K562 (cell line): ENCODE measurements around the gene RCE1. TPM values are rescaled to one million over a fixed set of nuclear protein-coding genes. Genes with fewer than 3 reads are reported as not detected.
A peak's percentile ranks its signal among the peaks of the same experiment; 100 is the strongest.

Experiments
- ATAC-seq: fragments of 200-7000 bp; cut with Tn5 transposase; 3 replicates; pipeline ENCODE4 v1.9.1; 2020; ENCODE audit warnings: moderate library complexity
- BruUV-seq: library from RNA; stranded (reverse); fragments of 400-500 nt; replicated peaks from 2 replicates; lab custom pipeline; 2021; lab: Mats Ljungman, UMichigan
- CTCF ChIA-PET: fragments of 300-600 bp; formaldehyde crosslinking; extraction: SDS; loops from one replicate; lab custom pipeline; 2021; ENCODE audit warnings: low intra/inter-chr PET ratio; lab: Yijun Ruan, JAX
- POLR2A ChIA-PET: fragments of 300-600, 350-650 bp; sonication (Branson Sonifier 250); formaldehyde crosslinking; extraction: SDS; loops from one replicate; lab custom pipeline; 2021; ENCODE audit warnings: antibody characterized with exemption, inconsistent platforms; lab: Yijun Ruan, JAX
- DNase-seq, 4 experiments: peaks; one replicate each; pipeline versions ENCODE4 v3.0.0 to v3.0.0-alpha.2; 2011 to 2018; ENCODE audit warnings: low spot score in 3 of 4, mixed read lengths in 3 of 4; ENCODE audit errors: extremely low read depth in 1 of 4
- FAIRE-seq: peaks from 2 replicates; lab custom pipeline; 2011; peaks lifted over from hg19 to GRCh38; lab: Jason Lieb, UNC
- H2AFZ ChIP-seq: 2 replicates; pipeline ENCODE4 v1.6.0; 2011; ENCODE audit warnings: low read depth, low read length, control low read depth, inconsistent platforms
- H3K27ac ChIP-seq: fragments of 200-600 bp; 3 replicates; pipeline ENCODE4 v1.8.0; 2011; ENCODE audit warnings: low read depth, mild to moderate bottlenecking, control low read depth, inconsistent platforms, low read length, moderate library complexity, mixed read lengths; ENCODE audit errors: extremely low read depth
- H3K27me3 ChIP-seq, 2 experiments: fragments of 300-600 bp in 1 of 2; 2 replicates in 1 of 2; 3 replicates in 1 of 2; pipeline versions ENCODE4 v1.6.0 to v1.8.0; 2011; ENCODE audit warnings: inconsistent platforms in 2 of 2, low read length in 2 of 2, mild to moderate bottlenecking in 1 of 2, mixed read lengths in 1 of 2, moderate library complexity in 1 of 2; ENCODE audit not compliant: control insufficient read depth in 2 of 2, insufficient read depth in 2 of 2
- H3K36me3 ChIP-seq: fragments of 300-600 bp; 3 replicates; pipeline ENCODE4 v1.8.0; 2011; ENCODE audit warnings: mild to moderate bottlenecking, low read length, inconsistent platforms; ENCODE audit not compliant: control insufficient read depth, insufficient read depth
- H3K4me1 ChIP-seq, 2 experiments: fragments of 200-600 bp in 1 of 2; replicated peaks in 1 of 2; 2 replicates in 1 of 2; 3 replicates in 1 of 2; pipeline versions ENCODE4 v1.5.1 to v1.8.0; 2011; ENCODE audit warnings: inconsistent platforms in 2 of 2, low read length in 2 of 2, mild to moderate bottlenecking in 1 of 2, mixed read lengths in 1 of 2, moderate library complexity in 1 of 2; ENCODE audit not compliant: control insufficient read depth in 2 of 2, insufficient read depth in 2 of 2
- H3K4me2 ChIP-seq: 2 replicates; pipeline ENCODE4 v1.6.1; 2011; ENCODE audit warnings: low read length, control low read depth, inconsistent platforms, mixed read lengths; ENCODE audit not compliant: insufficient read depth
- H3K4me3 ChIP-seq: fragments of 200-600 bp; sonication (generic), shearing (Covaris generic); 2 replicates; pipeline ENCODE4 v1.5.1; 2016; ENCODE audit warnings: control low read depth, inconsistent platforms
- H3K79me2 ChIP-seq: fragments of 200-600 bp; 3 replicates; pipeline ENCODE4 v1.8.0; 2011; ENCODE audit warnings: low read length, inconsistent platforms; ENCODE audit not compliant: control insufficient read depth, insufficient read depth
- H3K9ac ChIP-seq, 2 experiments: 2 replicates each; pipeline versions ENCODE4 v1.6.0 to v1.6.1; 2011; ENCODE audit warnings: low read depth in 2 of 2, low read length in 2 of 2, control low read depth in 1 of 2, inconsistent platforms in 1 of 2, mild to moderate bottlenecking in 1 of 2, mixed read lengths in 1 of 2; ENCODE audit not compliant: insufficient read depth in 1 of 2
- H3K9me1 ChIP-seq: one replicate; pipeline ENCODE4 v1.6.0; 2011; ENCODE audit warnings: inconsistent platforms, mild to moderate bottlenecking, low read length, moderate library complexity; ENCODE audit not compliant: control insufficient read depth, insufficient read depth
- H3K9me3 ChIP-seq: replicated peaks from 2 replicates; pipeline ENCODE4 v1.5.1; 2011; ENCODE audit warnings: low read depth, low read length, inconsistent platforms; ENCODE audit not compliant: control insufficient read depth, insufficient read depth
- H4K20me1 ChIP-seq: replicated peaks from 2 replicates; pipeline ENCODE4 v1.6.1; 2011; ENCODE audit warnings: low read length, inconsistent platforms, mixed read lengths; ENCODE audit not compliant: control insufficient read depth, insufficient read depth
- CBX2 ChIP-seq: fragments of 200-600 bp; sonication (generic); IDR thresholded peaks from one replicate; pipeline ENCODE4 v1.6.1; 2012; ENCODE audit warnings: mild to moderate bottlenecking, low read length, inconsistent platforms; ENCODE audit not compliant: insufficient read depth, poor library complexity, severe bottlenecking
- NFE2 ChIP-seq: IDR thresholded peaks from 2 replicates; pipeline ENCODE4 v1.6.1; 2014; ENCODE audit warnings: antibody characterized with exemption, low read depth
- NFRKB ChIP-seq: fragments of 450-650 bp; IDR thresholded peaks from 2 replicates; pipeline ENCODE4 v1.6.1; 2016; ENCODE audit warnings: low read depth
- PHB2 ChIP-seq: fragments of 450-650 bp; IDR thresholded peaks from 2 replicates; pipeline ENCODE4 v1.6.1; 2017; ENCODE audit warnings: low read depth
- U2AF2 ChIP-seq: fragments of 200-400 bp; formaldehyde crosslinking; optimal IDR thresholded peaks from 2 replicates; pipeline ENCODE3; 2017; ENCODE audit warnings: low read depth, mild to moderate bottlenecking, low read length
- VEZF1 ChIP-seq: fragments of 200-800 bp; sonication (Bioruptor generic); IDR thresholded peaks from 2 replicates; pipeline ENCODE4 v1.6.1; 2017; ENCODE audit warnings: missing genetic modification characterization, missing compliant biosample characterization
- ZFX ChIP-seq: sonication (generic); formaldehyde crosslinking; IDR thresholded peaks from 2 replicates; pipeline ENCODE4 v1.8.0; 2022; ENCODE audit warnings: mild to moderate bottlenecking, missing genetic modification reagents, moderate library complexity
- ZNF586 ChIP-seq: fragments of 450-650 bp; formaldehyde crosslinking; conservative IDR thresholded peaks from 2 replicates; pipeline ENCODE4 v1.4.0; 2020; ENCODE audit warnings: mild to moderate bottlenecking, moderate library complexity
- ZNF696 ChIP-seq: fragments of 250-450 bp; sonication (Bioruptor Pico); conservative IDR thresholded peaks from 2 replicates; pipeline ENCODE4 v1.4.0; 2020; ENCODE audit warnings: mild to moderate bottlenecking, moderate library complexity
- ZNF766 ChIP-seq: fragments of 200-800 bp; sonication (Bioruptor generic); conservative IDR thresholded peaks from 2 replicates; pipeline ENCODE4 v1.6.1; 2016; ENCODE audit warnings: missing genetic modification characterization, missing compliant biosample characterization
- WGBS: fragments of 100-300 bp; shearing (Covaris generic); methylation state at CpG from one replicate; pipeline ENCODE4 v1.1.6; 2016; ENCODE audit warnings: low coverage, mixed read lengths; ENCODE audit not compliant: insufficient coverage; ENCODE audit errors: missing lambda C conversion rate; 5-methylcytosine and 5-hydroxymethylcytosine counted together
- in situ Hi-C: fragments of 300-500 bp; cut with MboI; formaldehyde crosslinking; loops from 4 replicates; pipeline ENCODE4 v1.15.0; 2018; ENCODE audit warnings: inconsistent platforms, mixed read lengths
- intact Hi-C: fragments of 100-400 bp; cut with micrococcal nuclease; formaldehyde crosslinking; loops from 2 replicates; pipeline ENCODE4 v1.14.2; 2022
- polyA plus RNA-seq, 8 experiments: library from polyadenylated mRNA; depleted of rRNA in 4 of 8; stranded (reverse) in 5 of 8; unstranded in 3 of 8; fragments of >200 nt; fragmentation: Nextera tagmentation in 2 of 8; fragmentation: Illumina TruSeq in 1 of 8; extraction: Ambion mirVana in 2 of 8; extraction: Trizol in 1 of 8; gene quantifications; 2 replicates each; pipeline versions ENCODE4 v1.2.1 to v1.2.3, GENCODE V29; 2011 to 2014; ENCODE audit warnings: inconsistent platforms in 1 of 8, missing spikeins in 1 of 8
- total RNA-seq, 7 experiments: library from RNA; depleted of rRNA in 6 of 7; stranded (reverse); fragments of >200 nt in 6 of 7; fragmentation: Illumina TruSeq in 2 of 7; extraction: Trizol in 2 of 7; gene quantifications; 2 replicates each; pipeline versions ENCODE4 v1.2.1 to v1.2.3, GENCODE V29; 2011 to 2021; ENCODE audit warnings: low replicate concordance in 1 of 7
- TF ChIP-seq, protein P1 (sequence below): sonication (generic); formaldehyde crosslinking; IDR thresholded peaks from 2 replicates; pipeline ENCODE4 v1.8.0; 2022; ENCODE audit warnings: mild to moderate bottlenecking, missing genetic modification reagents, borderline replicate concordance
- TF ChIP-seq, protein P2 (sequence below): fragments of 250-450 bp; sonication (Bioruptor Pico); IDR thresholded peaks from 2 replicates; pipeline ENCODE4 v1.8.0; 2021; ENCODE audit warnings: moderate library complexity, mild to moderate bottlenecking, inconsistent platforms
- TF ChIP-seq, protein P3 (sequence below): fragments of 250-450 bp; sonication (Bioruptor Pico); IDR thresholded peaks from 2 replicates; pipeline ENCODE4 v1.8.0; 2022; ENCODE audit warnings: inconsistent platforms, mild to moderate bottlenecking, moderate library complexity, borderline replicate concordance
- TF ChIP-seq, protein P4 (sequence below), 2 experiments: fragments of 450-650 bp in 1 of 2; sonication (generic) in 1 of 2; formaldehyde crosslinking in 1 of 2; IDR thresholded peaks in 1 of 2; conservative IDR thresholded peaks in 1 of 2; 2 replicates each; pipeline versions ENCODE4 v1.6.1 to v1.8.1; 2016 to 2023; ENCODE audit warnings: mild to moderate bottlenecking in 2 of 2, moderate library complexity in 2 of 2, inconsistent platforms in 1 of 2, missing genetic modification reagents in 1 of 2

The RCE1 gene
- total and polyA plus RNA-seq, 9 of the 15 experiments (the other 6 are each of a cell fraction or from before 2014, with no cell fraction given) = 0.75 to 41.5 (median 15.1) TPM

DNA sequence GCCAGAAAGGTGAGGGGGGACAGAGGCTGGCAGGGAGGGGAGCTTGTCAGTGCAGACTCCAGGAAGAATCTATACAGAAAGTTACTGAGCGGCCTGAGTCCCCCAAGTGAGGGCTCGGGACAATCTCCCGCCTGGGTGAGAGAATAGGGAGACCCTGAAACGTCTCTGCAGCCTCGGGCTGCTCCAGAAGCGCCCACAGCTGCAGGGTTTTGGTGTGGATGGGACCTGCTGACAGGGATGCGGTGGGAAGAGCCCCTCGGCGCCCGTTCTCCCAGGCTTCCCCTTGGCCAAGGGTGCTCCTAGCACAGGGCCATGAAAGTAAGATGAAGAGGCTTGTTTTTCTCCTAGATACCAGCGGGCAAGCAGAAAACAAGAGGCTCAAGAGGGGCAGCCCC, 743 bp upstream of the RCE1 start:
- peaks cover 48% of the 10 kb centered on the region; the same call in 2 of the 3 replicates for H3K36me3 ChIP-seq
- peaks cover 46 to 56% of the 10 kb centered on the region in 2 experiments for H3K4me1 ChIP-seq
- BruUV-seq = no TSS peak
- no peaks in the 10 kb centered on the region for H4K20me1 ChIP-seq
- FAIRE-seq (no peak), DNase-seq (no peak), ATAC-seq (peak; percentile 15)
- in situ Hi-C loops = no loop called here
- 2% methylated on average over 8 of the region's 11 CpGs for WGBS
- no peaks in the 10 kb centered on the region for H3K27me3 ChIP-seq
- no peaks in the 10 kb centered on the region for H3K9me1 ChIP-seq
- peak overlapping the region; percentile 99 for H3K4me2 ChIP-seq
- H3K9ac ChIP-seq = peak overlapping the region; percentile 97 to 100
- ChIA-PET CTCF (no interaction called here), POLR2A (interaction anchor here (0.6 to 5.3 kb wide), 8 partner anchors 11 to 1062 kb away, joined by 3 to 58 read pairs (median 4); partner anchors contain the start of gene RBM4B)
- H2AFZ ChIP-seq = peak overlapping the region; percentile 92; the same call in 1 of the 2 replicates
- intact Hi-C loops = loop anchor here (5.0 kb wide), 1 partner anchor 135 kb away; the partner anchor contains the start of gene C11orf86
- H3K4me3 ChIP-seq = peak overlapping the region; percentile 99
- peak overlapping the region; percentile 98 for H3K27ac ChIP-seq
- peaks cover 48% of the 10 kb centered on the region for H3K79me2 ChIP-seq
- H3K9me3 ChIP-seq = no peaks in the 10 kb centered on the region
- TF ChIP-seq CBX2 (no peak), NFE2 (no peak), VEZF1 (CRISPR knock-in tag) (no peak), ZNF586 (CRISPR knock-in tag) (no peak), ZNF696 (CRISPR knock-in tag) (no peak), PHB2 (no peak), NFRKB (no peak), ZNF766 (no peak), ZFX (CRISPR knock-in tag) (no peak), U2AF2 (no peak)
- TF ChIP-seq, protein P1, sequence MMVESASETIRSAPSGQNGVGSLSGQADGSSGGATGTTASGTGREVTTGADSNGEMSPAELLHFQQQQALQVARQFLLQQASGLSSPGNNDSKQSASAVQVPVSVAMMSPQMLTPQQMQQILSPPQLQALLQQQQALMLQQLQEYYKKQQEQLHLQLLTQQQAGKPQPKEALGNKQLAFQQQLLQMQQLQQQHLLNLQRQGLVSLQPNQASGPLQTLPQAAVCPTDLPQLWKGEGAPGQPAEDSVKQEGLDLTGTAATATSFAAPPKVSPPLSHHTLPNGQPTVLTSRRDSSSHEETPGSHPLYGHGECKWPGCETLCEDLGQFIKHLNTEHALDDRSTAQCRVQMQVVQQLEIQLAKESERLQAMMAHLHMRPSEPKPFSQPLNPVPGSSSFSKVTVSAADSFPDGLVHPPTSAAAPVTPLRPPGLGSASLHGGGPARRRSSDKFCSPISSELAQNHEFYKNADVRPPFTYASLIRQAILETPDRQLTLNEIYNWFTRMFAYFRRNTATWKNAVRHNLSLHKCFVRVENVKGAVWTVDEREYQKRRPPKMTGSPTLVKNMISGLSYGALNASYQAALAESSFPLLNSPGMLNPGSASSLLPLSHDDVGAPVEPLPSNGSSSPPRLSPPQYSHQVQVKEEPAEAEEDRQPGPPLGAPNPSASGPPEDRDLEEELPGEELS = no peak
- TF ChIP-seq, protein P2, sequence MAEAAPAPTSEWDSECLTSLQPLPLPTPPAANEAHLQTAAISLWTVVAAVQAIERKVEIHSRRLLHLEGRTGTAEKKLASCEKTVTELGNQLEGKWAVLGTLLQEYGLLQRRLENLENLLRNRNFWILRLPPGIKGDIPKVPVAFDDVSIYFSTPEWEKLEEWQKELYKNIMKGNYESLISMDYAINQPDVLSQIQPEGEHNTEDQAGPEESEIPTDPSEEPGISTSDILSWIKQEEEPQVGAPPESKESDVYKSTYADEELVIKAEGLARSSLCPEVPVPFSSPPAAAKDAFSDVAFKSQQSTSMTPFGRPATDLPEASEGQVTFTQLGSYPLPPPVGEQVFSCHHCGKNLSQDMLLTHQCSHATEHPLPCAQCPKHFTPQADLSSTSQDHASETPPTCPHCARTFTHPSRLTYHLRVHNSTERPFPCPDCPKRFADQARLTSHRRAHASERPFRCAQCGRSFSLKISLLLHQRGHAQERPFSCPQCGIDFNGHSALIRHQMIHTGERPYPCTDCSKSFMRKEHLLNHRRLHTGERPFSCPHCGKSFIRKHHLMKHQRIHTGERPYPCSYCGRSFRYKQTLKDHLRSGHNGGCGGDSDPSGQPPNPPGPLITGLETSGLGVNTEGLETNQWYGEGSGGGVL (CRISPR knock-in tag) = no peak
- TF ChIP-seq, protein P3, sequence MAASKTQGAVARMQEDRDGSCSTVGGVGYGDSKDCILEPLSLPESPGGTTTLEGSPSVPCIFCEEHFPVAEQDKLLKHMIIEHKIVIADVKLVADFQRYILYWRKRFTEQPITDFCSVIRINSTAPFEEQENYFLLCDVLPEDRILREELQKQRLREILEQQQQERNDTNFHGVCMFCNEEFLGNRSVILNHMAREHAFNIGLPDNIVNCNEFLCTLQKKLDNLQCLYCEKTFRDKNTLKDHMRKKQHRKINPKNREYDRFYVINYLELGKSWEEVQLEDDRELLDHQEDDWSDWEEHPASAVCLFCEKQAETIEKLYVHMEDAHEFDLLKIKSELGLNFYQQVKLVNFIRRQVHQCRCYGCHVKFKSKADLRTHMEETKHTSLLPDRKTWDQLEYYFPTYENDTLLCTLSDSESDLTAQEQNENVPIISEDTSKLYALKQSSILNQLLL (CRISPR knock-in tag) = no peak
- TF ChIP-seq, protein P4, sequence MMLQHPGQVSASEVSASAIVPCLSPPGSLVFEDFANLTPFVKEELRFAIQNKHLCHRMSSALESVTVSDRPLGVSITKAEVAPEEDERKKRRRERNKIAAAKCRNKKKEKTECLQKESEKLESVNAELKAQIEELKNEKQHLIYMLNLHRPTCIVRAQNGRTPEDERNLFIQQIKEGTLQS (IDR thresholded peaks at IDR 0.05) = no peak
- TF ChIP-seq, protein P4 (CRISPR knock-in tag; conservative IDR thresholded peaks at IDR 0.05) = 0 out of 2 replicates have a peak, but pooled peaks have one; percentile 5
